ENCODE data around the gene CHAD. TPM values are rescaled to one million over a fixed set of nuclear protein-coding genes. Genes with fewer than 3 reads are reported as not detected.

The CHAD gene
- polyA plus RNA-seq, 1 donor, result 5.9 TPM

- peak in 1 of 2 donors; percentile 39 for DNase-seq
- Histone ChIP-seq H3K4me1 (ENCODE audit: control insufficient read depth, insufficient read depth, low read length) (peaks cover 25% of the 10 kb centered on the region), H3K9me3 (ENCODE audit: control insufficient read depth, low read depth, low read length) (peaks cover 6% of the 10 kb centered on the region), H3K4me3 (ENCODE audit: low read length) (no peak overlapping the region), H3K36me3 (ENCODE audit: control insufficient read depth, insufficient read depth, low read length) (peaks cover 30% of the 10 kb centered on the region), H3K27me3 (ENCODE audit: control insufficient read depth, insufficient read depth, low read length) (peaks cover 20% of the 10 kb centered on the region), H3K27ac (ENCODE audit: low read length) (no peak overlapping the region)
- WGBS (ENCODE audit: insufficient coverage, low lambda C conversion rate), result no CpG with 5 or more reads among the region's 9 CpGs
Measured at GRCh38 chr17:50466371-50467113, 2.1 kb downstream of the CHAD start.

- H3K4me1 ChIP-seq (ENCODE audit: control insufficient read depth, insufficient read depth, low read length), result peaks cover 25% of the 10 kb centered on the region
- H3K27ac ChIP-seq (ENCODE audit: low read length), result no peak overlapping the region
- H3K27me3 ChIP-seq (ENCODE audit: control insufficient read depth, insufficient read depth, low read length), result peaks cover 20% of the 10 kb centered on the region
- H3K9me3 ChIP-seq (ENCODE audit: control insufficient read depth, low read depth, low read length), result peaks cover 6% of the 10 kb centered on the region
- DNase-seq, result no peak
- no peak overlapping the region for H3K4me3 ChIP-seq (ENCODE audit: low read length)
- peaks cover 33% of the 10 kb centered on the region for H3K36me3 ChIP-seq (ENCODE audit: control insufficient read depth, insufficient read depth, low read length)
- WGBS (ENCODE audit: insufficient coverage, low lambda C conversion rate), result no CpG with 5 or more reads among the region's 9 CpGs
Measured at GRCh38 chr17:50465635-50466034, 3.0 kb downstream of the CHAD start.

DNA sequence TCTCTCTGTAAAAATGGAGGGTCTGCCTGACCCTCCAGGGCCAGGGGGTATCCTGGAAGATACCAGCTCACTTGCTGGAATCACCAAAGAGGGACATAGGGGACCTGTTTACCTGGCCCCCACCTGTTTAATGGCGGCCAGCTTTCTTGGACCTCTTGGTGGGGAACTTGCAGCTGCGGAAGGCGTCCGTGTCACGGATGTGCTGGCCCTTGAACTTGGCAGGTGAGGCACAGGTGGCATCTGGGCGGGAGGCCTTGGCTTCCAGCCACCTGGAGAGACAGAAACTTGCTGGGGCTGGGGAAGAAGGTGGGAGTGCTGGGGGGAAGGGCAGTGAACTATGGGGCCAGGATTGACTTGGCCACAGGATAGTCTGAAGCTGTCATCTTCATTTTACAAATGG is 3.5 kb downstream of the CHAD start:
- no CpG with 5 or more reads among the region's 6 CpGs for WGBS (ENCODE audit: insufficient coverage, low lambda C conversion rate)
- Histone ChIP-seq H3K4me3 (ENCODE audit: low read length) (no peak overlapping the region), H3K9me3 (ENCODE audit: control insufficient read depth, low read depth, low read length) (peaks cover 6% of the 10 kb centered on the region), H3K27ac (ENCODE audit: low read length) (no peak overlapping the region), H3K36me3 (ENCODE audit: control insufficient read depth, insufficient read depth, low read length) (peaks cover 33% of the 10 kb centered on the region), H3K27me3 (ENCODE audit: control insufficient read depth, insufficient read depth, low read length) (peaks cover 20% of the 10 kb centered on the region), H3K4me1 (ENCODE audit: control insufficient read depth, insufficient read depth, low read length) (peaks cover 25% of the 10 kb centered on the region)
- no peak for DNase-seq

GRCh38 chr17:50464736-50465135 is 3.9 kb downstream of the CHAD start:
- no CpG with 5 or more reads among the region's 4 CpGs for WGBS (ENCODE audit: insufficient coverage, low lambda C conversion rate)
- DNase-seq, result no peak
- H3K27me3 ChIP-seq (ENCODE audit: control insufficient read depth, insufficient read depth, low read length), result peaks cover 20% of the 10 kb centered on the region
- no peak overlapping the region for H3K4me3 ChIP-seq (ENCODE audit: low read length)
- peaks cover 6% of the 10 kb centered on the region for H3K9me3 ChIP-seq (ENCODE audit: control insufficient read depth, low read depth, low read length)
- H3K4me1 ChIP-seq (ENCODE audit: control insufficient read depth, insufficient read depth, low read length), result peaks cover 25% of the 10 kb centered on the region
- H3K36me3 ChIP-seq (ENCODE audit: control insufficient read depth, insufficient read depth, low read length), result peaks cover 33% of the 10 kb centered on the region
- no peak overlapping the region for H3K27ac ChIP-seq (ENCODE audit: low read length)

DNA sequence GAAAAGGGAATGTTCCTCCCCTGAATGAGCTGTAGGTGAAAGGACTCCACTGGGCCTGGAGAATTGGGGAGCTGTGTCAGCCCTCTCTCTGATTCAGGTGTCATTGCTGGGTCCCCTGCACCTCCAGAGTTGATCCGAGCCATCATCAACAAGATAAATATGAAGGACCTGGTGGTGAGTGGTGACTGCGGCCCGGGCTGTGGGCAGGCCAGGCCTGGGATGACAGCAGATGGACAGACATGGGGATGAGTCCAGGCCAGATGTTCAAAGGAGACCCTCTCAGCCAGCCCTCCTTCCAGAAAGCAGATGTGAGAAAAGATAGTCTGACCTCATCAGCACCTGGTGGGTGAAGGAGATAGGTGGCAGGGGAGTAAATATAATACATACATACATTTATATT is 4.6 kb downstream of the CHAD start:
- Histone ChIP-seq H3K4me1 (ENCODE audit: control insufficient read depth, insufficient read depth, low read length) (peaks cover 25% of the 10 kb centered on the region), H3K27ac (ENCODE audit: low read length) (no peak overlapping the region), H3K9me3 (ENCODE audit: control insufficient read depth, low read depth, low read length) (peaks cover 6% of the 10 kb centered on the region), H3K4me3 (ENCODE audit: low read length) (no peak overlapping the region), H3K27me3 (ENCODE audit: control insufficient read depth, insufficient read depth, low read length) (peaks cover 17% of the 10 kb centered on the region), H3K36me3 (ENCODE audit: control insufficient read depth, insufficient read depth, low read length) (peaks cover 33% of the 10 kb centered on the region)
- DNase-seq, result no peak
- WGBS (ENCODE audit: insufficient coverage, low lambda C conversion rate), result no CpG with 5 or more reads among the region's 3 CpGs

GRCh38 chr17:50462446-50462845 is 6.2 kb downstream of the CHAD start:
- peaks cover 33% of the 10 kb centered on the region for H3K36me3 ChIP-seq (ENCODE audit: control insufficient read depth, insufficient read depth, low read length)
- DNase-seq, result no peak
- H3K27ac ChIP-seq (ENCODE audit: low read length), result no peak overlapping the region
- peaks cover 30% of the 10 kb centered on the region for H3K4me1 ChIP-seq (ENCODE audit: control insufficient read depth, insufficient read depth, low read length)
- no peaks in the 10 kb centered on the region for H3K9me3 ChIP-seq (ENCODE audit: control insufficient read depth, low read depth, low read length)
- H3K4me3 ChIP-seq (ENCODE audit: low read length), result no peak overlapping the region
- WGBS (ENCODE audit: insufficient coverage, low lambda C conversion rate), result no CpG with 5 or more reads among the region's 9 CpGs
- peaks cover 2% of the 10 kb centered on the region for H3K27me3 ChIP-seq (ENCODE audit: control insufficient read depth, insufficient read depth, low read length)

- Histone ChIP-seq H3K4me1 (ENCODE audit: control insufficient read depth, insufficient read depth, low read length) (peaks cover 26% of the 10 kb centered on the region), H3K27me3 (ENCODE audit: control insufficient read depth, insufficient read depth, low read length) (no peaks in the 10 kb centered on the region), H3K9me3 (ENCODE audit: control insufficient read depth, low read depth, low read length) (no peaks in the 10 kb centered on the region), H3K36me3 (ENCODE audit: control insufficient read depth, insufficient read depth, low read length) (peaks cover 33% of the 10 kb centered on the region), H3K27ac (ENCODE audit: low read length) (no peak overlapping the region), H3K4me3 (ENCODE audit: low read length) (no peak overlapping the region)
- WGBS (ENCODE audit: insufficient coverage, low lambda C conversion rate), result no CpG with 5 or more reads among the region's 14 CpGs
- DNase-seq, result no peak
Measured at GRCh38 chr17:50461550-50462132, 7.0 kb downstream of the CHAD start.

- Histone ChIP-seq H3K4me1 (ENCODE audit: control insufficient read depth, insufficient read depth, low read length) (peaks cover 21% of the 10 kb centered on the region), H3K9me3 (ENCODE audit: control insufficient read depth, low read depth, low read length) (no peaks in the 10 kb centered on the region), H3K36me3 (ENCODE audit: control insufficient read depth, insufficient read depth, low read length) (peaks cover 33% of the 10 kb centered on the region), H3K27ac (ENCODE audit: low read length) (no peak overlapping the region), H3K4me3 (ENCODE audit: low read length) (no peak overlapping the region), H3K27me3 (ENCODE audit: control insufficient read depth, insufficient read depth, low read length) (no peaks in the 10 kb centered on the region)
- DNase-seq, result no peak
- no CpG with 5 or more reads among the region's 9 CpGs for WGBS (ENCODE audit: insufficient coverage, low lambda C conversion rate)
Measured at GRCh38 chr17:50460831-50461526, 7.7 kb downstream of the CHAD start.

- H3K9me3 ChIP-seq (ENCODE audit: control insufficient read depth, low read depth, low read length), result no peaks in the 10 kb centered on the region
- no peaks in the 10 kb centered on the region for H3K27me3 ChIP-seq (ENCODE audit: control insufficient read depth, insufficient read depth, low read length)
- H3K27ac ChIP-seq (ENCODE audit: low read length), result peak overlapping the region; percentile 30
- H3K4me1 ChIP-seq (ENCODE audit: control insufficient read depth, insufficient read depth, low read length), result peaks cover 21% of the 10 kb centered on the region
- peaks cover 28% of the 10 kb centered on the region for H3K36me3 ChIP-seq (ENCODE audit: control insufficient read depth, insufficient read depth, low read length)
- no CpG with 5 or more reads among the region's 4 CpGs for WGBS (ENCODE audit: insufficient coverage, low lambda C conversion rate)
- no peak overlapping the region for H3K4me3 ChIP-seq (ENCODE audit: low read length)
- DNase-seq, result no peak
Measured at GRCh38 chr17:50459756-50460155, 8.9 kb downstream of the CHAD start.

DNA sequence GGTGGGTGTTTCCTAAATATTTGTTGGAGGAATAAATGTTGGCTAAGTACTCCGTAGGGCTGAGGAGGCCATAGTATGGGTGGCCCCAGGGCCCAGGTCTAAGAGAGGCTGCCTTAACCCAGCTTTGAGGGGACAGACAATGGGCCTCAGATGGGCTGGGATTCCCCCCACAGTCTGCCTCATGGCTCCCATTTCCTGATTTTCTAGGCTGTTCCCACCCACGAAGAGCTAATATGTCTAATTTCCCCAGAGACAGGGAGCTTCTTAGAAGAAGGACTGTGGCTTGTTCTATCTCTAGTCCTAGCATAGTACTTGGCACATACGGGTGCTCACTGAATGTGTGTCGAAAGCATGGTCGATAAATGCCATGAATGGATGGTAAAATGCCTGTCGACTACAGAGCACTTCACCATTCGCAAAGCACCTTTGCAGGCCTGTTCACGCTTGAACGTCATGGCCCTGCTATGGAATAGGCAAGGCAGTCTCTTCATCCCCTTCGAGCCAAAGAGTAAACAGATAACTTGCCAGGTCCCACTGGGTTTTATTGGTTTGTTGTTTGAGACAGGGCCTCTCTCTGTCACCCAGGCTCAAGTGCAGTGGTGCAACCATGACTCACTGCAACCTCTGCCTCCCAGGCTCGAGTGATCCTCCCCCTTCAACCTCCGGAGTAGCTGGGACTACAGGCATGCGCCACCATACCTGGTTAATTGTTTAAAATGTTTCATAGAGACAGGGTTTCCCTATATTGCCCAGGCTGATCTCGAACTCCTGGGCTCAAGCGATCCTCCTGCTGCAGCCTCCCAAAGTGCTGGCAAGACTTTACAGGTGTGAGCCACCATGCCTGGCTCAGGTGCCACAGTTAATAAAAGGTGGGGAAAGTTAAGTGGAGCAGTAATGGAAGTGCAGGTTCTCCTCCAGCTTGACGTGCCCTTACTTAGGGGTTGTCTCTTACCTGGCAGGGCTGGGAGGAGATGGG is 9.7 kb downstream of the CHAD start:
- H3K27ac ChIP-seq (ENCODE audit: low read length), result peak overlapping the region; percentile 71

More for the DNA sequence above, 9.7 kb downstream of the CHAD start:
- 80% methylated on average over 1 of the region's 16 CpGs for WGBS (ENCODE audit: insufficient coverage, low lambda C conversion rate)
- Histone ChIP-seq H3K36me3 (ENCODE audit: control insufficient read depth, insufficient read depth, low read length) (peaks cover 26% of the 10 kb centered on the region), H3K9me3 (ENCODE audit: control insufficient read depth, low read depth, low read length) (no peaks in the 10 kb centered on the region), H3K27me3 (ENCODE audit: control insufficient read depth, insufficient read depth, low read length) (no peaks in the 10 kb centered on the region), H3K4me1 (ENCODE audit: control insufficient read depth, insufficient read depth, low read length) (peaks cover 21% of the 10 kb centered on the region), H3K4me3 (ENCODE audit: low read length) (no peak overlapping the region)
- DNase-seq, result peak; percentile 81 to 88
